ENCODE data around the gene PGM2L1.
A peak's percentile ranks its signal among the peaks of the same experiment; 100 is the strongest.
"Not testable (repeated sequence)": the region's sequence is repeated elsewhere in the genome, so short reads cannot be mapped to it uniquely, and the experiment has no call there.

Gene PGM2L1

DNA sequence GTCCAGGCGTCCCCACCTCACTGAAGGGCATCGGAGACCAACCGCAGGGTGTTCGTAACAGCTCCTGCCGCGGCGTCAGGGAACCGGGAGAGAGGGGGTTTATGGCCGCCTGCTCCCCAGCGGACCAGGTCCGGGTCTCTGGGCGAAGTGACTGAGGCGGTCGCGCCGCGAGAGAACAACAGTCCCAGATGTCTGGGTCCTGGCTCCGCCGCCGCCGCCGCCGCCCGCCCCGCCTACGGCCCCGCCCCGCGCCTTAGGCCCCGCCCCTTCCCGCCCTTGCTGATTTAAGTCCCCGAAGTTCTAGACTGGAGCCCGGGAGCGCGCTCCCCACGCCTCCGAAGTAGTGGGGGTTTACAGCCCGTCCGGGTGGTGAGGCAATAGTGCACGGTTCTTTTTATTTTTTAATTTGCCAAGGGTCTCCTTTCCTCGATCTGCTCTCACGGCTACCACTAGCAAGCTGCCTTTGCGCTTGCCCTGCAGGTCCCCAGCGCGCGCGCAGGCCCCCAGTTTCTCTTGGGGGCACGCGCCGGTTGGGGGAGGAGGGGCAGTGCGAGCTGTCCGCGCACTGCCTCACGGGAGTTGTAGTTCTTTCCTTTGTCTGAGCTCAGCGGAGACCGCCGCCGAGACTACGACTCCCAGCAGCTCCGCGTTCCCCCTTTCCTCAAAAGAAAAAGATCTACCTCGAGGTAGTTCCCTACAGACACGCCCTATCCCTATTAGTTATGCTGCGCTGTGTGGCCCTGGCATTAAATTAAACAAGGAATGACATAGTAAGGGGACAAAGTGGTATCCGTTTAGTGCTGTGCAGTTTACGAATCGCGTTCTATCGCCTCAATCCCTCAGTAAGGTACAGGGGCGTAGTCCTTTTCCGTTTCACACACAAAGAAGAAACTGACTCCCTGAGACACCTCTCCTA is at the start of gene PGM2L1:
PGM2L1 (minus strand) TSS at position 190 of the 916 bp plus-strand sequence. CDS start 272 bp downstream, outside the sequence.
- DNase-seq = peak; percentile 97

DNA sequence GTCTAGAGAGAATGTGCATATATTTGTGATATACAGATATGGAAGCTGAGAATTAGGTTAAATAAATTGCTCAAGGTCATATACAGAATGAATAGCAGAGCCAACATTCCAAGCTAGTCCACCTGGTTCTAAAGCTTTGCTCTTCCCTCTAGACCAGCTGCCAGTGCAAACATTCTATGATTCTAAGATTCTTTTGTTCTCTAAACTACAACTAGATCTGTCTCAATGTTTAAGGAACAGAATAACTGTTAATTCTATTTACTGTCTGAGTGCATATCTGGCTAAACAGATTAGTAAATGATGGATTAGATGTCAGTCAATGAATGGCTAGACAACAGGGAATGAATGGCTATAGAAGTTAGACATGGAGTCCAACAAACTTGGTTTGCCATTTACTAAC is 49.5 kb upstream of the PGM2L1 start:
- no peak for DNase-seq

DNA sequence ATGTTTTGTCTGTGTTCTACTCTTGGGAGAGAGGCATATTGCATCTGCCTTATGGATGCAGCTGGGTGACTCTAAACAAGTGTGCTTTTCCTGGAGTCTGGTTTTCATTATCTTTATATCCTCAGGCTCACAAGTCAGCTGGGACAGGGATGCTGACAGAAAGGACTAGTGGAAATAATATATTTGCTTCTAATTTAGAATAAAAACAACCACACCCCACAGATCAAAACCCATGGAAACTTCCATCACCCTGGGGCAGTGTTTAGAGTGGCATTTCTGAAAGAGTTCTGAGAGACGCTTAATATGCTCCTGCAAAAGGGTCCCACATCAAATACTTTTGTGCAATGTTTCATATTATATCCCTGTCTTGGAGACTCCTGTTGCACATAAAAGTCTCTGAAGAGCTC is 48.3 kb upstream of the PGM2L1 start:
- DNase-seq = no peak

DNA sequence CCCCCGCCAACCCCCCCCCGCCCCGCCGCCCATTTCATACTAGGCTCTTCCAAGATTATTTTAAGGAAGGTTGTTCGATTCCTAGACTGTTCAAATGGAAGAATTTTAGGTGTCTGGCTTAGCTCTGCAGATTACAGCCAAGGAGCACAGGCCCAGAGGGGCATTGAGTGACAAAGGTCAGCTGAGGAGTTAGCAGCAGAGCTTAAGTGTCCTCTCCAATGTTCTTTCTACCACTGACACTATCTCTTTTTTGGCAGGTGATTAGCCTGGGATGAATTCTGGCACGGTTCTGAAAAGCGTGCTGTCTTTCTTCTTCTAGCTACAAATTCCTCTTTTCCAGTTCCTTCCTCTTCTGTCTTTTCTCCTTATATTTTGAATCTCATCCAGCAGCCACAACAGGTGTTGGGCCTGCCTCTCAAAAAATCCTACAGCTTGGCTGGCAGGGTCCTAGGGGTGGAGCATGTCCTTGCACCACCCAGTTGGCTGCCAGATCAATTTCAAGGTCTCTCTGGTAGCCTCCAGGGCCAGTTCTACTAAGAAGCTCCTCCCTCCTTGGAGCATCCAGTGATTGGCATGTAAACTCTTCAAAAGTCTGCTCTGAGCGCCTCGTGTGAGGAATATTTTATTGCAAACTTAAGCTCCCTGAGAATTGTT is 46.1 kb upstream of the PGM2L1 start:
- no peak for DNase-seq

DNA sequence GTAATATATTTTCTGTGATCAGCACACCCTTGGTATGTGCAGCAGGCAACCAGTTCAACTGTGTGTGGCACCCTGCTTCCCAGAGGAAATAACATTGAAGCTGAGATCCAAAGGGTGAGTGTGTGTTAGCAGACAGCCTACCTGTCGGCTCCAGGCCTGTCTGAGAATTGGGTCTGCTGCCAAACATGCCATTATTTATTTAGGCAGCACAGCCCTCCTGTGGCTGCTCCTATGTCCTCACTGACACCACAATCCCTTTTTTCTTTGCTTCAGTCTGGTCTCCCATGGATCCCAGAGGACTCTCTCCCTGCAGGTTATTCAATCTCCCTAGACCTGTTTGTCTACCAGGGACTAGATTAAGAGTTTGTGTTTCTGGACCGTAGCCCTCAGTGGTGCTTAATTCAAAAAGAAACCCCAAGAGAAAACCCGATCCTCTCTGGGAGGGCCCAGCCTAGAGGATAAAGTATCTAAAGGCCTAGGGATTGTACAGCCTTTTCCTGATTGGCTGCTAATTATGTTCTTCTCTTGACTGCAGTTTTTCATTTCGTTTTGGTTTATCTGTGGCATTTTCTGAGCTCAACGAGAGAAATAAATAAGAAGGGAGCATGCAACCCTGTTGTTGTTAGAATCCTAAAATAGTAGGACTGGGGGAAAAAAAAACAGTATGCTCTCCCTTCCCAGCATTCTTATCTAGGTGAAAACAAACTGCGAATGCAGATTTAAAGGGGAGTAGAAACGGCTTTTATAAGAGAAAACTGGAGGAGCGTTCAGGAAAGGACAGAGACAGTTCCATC is 45.0 kb upstream of the PGM2L1 start:
- peak; percentile 25 for DNase-seq

DNA sequence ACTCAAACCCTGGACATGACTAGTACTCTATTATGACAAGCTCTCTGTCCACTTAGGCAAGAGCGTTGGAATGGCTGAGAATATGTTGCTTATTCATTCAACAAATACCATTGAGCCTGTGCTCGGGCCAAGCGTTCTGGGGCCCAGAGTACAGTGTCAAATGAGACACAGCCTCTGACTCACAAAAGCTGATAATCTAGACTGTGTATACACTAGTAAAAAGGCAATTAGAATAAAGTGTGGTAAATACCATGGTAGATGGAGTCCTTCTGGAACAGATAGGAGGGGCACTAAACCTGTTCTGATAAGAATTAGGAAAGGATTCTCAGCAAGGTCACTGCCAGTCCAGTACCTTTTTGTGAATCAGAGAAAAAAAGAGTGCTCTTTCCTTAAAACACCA is 44.4 kb upstream of the PGM2L1 start:
- no peak for DNase-seq

DNA sequence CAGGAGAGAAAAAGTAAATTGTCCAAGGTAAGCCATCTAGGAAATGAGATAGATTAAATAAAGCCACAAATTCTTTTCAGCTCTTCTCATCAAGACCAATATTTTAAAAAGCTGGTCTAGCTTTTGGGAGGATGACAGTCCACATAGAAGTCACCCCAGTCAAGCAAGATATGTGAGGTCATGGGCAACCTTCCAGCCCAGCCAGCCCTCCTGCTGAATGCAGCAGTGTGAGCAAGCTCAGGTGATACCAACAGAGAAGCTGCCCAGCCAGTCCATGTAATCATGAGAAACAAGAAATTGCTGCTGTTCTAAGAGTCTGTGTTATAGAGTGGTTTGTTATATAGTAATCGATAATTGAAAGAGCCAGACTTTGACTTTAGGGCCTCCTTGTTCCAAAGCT is 40.4 kb upstream of the PGM2L1 start:
- DNase-seq = no peak

DNA sequence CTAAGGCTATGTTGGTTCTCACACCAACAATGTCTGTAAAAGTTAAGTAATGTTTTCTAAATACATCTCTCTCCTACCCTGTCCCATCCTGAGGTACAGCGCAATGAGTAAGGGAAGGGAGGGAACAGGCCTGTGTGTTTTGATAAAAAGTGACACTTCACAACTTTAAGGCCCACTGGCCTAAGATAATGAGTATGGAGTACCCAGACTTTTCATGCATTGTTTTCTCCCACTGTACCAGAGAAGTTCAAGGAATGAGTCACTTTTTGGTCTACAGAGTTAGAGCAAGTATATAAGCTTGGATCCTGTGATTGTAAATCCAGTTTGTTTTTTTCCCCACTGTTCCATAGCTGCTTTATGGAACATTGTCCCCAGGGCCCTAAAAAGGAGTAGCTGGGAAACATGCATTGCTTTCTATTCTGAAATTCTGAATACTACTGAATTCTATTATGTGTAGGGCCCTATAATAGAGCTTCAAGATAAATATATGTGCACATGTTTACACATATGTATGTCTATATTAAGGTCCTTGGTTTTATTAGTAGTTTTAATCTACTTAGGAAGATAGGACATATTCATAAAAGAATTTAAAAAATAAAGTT is 39.3 kb upstream of the PGM2L1 start:
- DNase-seq = no peak

DNA sequence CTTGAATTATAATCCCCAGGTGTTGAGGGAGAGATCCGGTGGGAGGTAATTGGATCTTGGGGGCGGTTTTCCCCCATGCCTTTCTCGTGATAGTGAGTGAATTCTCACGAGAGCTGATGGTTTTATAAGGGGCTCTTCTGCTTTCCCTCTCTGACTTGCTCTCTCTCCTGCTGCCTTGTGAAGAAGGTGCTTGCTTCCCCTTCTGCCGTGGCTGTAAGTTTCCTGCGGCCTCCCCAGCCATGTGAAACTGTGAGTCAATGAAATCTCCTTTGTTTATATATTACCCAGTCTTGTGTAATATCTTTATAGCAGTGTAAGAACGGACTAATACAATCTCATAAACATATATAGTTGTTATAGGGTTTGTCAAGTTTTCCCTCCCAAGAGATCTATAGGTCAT is 36.3 kb upstream of the PGM2L1 start:
- no peak for DNase-seq

DNA sequence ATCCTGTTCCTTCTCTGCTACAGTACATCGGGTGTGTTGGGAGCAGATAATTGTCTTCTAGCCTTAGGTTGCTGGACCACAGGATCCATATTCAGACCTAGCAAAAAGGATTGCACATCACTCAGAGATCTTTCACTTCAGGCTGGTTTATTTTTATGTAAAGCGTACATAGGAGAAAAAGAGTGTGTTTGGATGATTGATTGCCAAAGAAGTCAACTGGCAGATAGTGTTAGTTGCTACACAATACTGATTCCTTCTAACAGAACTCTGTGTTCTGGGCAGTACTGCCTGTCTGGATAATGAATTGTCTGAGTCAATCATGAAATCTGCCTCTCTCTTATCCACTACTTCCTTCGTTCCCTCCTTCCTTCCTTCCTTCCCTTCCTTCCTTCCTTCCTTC is 31.0 kb upstream of the PGM2L1 start:
- no peak for DNase-seq

DNA sequence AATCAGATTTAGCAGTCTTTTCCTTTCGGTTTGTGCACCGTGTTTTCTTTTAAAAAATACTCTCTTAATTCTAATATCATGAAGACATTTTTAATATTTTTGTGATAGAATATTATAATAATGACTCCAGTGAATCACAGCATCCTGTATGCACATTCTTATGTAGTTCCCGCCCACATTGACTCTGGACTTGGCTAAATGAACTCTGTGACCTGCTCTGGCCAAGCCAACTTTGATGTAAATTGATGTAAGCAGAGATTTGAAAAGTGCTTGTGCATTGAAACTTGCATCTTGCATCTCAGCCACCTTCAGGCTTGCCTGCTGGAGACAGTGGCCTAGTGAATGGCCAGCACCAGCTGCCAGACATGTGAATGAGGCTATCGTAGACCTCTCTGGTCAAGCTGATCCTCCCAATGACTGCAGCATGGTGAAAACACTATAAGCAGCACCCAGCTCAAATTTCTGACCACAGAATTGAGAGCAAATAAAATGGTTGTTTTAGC is 29.2 kb upstream of the PGM2L1 start:
- DNase-seq = no peak

DNA sequence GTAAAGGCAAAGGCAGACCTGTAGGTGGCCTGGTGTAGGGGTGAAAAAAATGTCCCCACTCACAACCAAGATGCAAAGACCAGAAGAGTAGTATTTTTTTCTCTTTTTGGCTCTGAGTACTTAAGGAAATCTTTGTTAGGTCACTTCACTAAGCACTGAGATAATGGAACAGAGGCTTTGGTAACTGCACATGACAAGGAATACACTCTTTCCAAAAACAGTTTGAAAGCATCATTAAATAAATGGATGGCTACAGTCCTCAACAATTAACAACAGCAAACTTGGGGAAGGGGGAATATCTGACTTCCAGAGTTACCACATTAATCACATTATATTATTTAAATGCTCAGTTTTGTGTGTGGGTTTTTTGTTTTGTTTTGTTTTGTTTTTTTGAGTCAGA is 26.9 kb upstream of the PGM2L1 start:
- no peak for DNase-seq

DNA sequence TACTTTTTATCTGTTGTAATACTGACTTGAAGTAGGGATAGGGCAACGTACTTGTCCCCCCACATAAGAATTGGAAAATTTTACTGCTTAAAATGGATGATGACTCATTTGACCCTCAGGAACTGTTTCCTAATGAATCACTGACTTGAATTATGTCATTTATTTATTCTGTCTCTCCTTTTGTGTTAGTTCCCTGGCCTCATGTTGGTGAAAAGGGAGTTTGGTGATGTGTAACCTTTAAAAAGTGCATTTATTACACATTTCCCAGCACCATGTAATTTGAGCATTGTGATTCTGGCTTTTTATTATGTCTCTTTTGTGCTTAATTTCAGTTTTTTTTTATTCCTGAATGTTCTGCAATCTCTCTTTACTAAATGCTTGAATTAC is 20.3 kb upstream of the PGM2L1 start:
- no peak for DNase-seq

DNA sequence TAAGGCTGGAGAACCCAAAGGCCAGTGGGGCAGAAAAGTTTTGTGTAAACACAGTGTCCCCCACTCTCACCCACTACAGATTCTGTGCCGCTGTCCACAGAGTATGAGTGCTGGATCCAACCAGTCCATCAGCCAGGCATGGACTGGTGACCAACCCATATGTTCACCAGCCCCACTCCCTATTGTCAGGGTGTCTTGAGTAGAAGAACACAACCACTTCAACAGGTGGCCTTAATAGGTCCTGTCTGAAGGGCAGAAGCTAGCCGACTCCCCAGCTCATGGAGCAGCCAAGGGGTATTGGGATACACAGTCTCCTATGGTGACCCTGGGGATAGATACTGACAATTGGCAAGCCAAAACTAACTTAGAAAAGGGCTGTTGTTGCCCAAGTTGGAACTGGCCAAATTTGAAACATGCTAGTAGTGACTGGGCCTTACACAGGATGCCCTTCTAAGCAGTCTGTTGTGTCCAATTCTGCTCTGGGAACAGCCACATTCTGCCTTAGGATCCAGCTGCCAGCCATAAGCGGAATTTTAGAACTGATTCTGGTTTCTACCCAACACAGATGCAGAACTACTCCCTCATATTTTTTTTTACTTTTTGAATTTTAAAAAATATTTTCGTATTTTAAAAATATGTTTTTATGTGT is 19.8 kb upstream of the PGM2L1 start:
- no peak for DNase-seq

DNA sequence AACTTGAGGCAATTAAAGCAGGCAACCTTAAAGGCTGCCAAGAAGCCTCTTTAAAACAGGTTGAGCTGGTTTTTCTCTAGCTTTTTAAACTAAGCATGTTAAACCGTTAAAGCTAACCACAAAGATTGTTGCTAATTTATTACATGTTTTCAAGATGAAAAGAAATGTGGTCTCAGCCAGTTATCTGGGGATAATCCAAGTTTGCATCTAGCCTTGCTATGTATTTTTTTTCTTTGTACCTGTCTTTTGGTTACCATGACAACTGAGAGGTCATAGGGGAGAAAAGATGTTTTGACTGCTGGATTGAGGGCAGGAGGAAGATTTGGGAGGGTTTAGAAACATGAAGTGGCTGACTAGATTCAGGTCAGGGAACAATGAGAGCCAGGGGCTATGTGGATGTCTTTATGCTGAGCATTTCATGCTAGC is 19.2 kb upstream of the PGM2L1 start:
- no peak for DNase-seq

DNA sequence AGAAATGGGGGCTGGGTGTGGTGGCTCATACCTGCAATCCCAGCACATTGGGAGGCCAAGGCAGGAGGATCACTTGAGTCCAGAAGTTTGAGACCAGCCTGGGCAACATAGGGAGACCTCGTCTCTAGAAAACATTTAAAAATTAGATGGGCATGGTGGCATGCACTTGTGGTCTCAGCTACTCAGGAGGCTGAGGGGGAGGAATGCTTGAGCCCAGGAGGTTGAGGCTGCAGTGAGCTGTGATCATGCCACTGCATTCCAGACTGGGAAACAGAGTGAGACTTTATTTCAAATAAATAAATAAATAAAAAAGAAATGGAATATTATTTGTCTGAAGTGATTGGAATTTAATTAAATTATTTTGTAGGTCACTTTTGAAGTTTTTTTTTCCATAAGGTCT is 18.7 kb upstream of the PGM2L1 start:
- DNase-seq = not testable (repeated sequence)

DNA sequence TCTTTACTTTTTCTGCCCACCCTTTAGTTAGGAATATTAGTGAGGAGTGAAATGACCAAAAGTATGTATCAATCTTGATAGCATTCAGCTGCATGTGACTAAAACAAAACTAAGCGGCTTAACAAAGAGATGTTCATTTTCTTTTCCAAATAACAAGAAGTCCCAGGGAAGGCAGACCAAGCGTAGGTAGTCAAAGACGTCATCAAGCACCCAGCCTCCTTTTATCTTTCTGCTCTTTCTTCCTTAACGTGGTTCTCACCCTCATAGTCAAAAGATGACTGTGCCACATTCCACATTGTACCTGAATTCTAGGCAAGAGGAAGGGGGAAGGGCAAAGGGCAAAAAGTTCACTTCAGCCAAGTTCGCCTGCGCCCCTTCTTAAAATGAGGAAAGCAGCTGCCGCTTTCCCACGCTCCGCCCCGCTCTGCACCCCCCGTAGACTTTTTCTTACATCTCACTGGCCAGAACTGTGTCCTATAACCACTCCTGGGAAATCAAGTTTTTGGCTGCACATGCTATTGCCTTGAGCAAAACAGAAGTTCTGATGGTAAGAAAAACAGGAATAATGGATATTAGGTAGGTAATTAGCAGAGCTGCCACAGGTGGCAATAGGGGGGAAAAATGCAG is 14.6 kb upstream of the PGM2L1 start:
- DNase-seq = no peak

DNA sequence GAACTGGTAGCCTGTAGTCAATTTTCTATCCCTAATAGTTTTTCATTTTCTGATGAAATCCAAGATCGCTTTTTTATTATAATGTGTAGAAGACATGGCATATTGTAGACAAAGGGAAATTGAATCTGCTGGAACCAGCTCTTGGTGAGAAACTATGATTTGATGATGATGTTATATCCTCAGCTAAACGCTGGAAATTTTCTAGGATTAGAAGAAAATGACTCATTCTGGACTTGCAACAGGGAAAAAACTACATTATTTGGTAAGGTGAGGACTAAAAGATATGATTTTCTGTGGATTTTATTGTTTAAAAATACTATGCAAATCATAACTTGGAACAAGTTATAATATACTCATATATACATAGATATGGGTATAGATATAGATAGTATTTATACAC is 14.1 kb upstream of the PGM2L1 start:
- no peak for DNase-seq

DNA sequence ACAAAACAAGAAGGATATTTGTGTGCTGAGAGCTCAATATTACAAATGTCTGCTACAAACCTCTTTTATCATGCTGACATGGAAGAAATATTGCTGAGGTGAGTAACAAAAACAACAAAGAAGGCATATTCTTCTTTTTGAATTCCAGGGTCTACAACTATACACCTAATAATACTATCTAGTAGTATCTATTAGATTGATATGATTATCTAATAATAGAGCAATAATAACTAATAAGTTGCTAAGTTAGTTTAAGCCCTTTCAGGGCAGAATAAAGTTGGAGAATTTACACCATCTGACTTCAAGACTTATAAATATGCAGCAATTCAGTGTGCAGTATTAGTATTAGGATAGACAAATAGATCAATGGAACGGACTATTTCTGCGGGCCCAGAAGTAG is 11.4 kb upstream of the PGM2L1 start:
- DNase-seq = no peak

DNA sequence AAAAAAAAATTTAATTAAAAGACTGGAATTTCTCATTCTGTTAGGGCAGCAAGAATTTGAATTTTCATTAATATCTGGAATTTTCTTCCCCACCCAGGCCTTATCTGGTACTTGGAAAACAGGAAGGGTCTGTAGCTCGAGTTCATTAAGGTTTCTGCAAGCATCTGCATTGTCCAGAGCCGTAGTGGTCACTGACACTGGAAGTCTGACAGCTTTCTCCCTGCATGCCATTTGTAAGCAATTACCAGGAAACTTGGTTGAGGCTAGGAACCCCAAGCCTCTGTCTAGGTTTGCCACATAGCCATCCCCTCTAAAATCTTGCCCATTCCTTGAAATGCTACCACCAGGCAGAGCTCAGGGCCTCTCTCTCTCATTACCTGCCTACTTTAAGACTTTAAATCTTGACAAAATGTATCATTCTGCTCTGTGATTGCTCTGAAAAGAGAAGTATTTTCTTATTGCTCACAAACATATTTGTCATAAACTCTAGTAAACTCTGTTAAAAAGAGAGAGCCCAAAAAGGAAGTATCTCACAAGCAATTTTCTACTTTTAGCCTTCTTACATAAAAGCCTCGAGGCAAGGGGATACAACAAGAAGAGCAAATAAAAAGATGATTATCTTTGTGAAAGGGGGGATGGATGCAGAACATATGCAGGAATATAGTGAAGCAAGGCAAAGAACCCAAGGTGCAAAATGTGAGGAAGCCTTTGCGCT is 5.5 kb upstream of the PGM2L1 start:
- no peak for DNase-seq

DNA sequence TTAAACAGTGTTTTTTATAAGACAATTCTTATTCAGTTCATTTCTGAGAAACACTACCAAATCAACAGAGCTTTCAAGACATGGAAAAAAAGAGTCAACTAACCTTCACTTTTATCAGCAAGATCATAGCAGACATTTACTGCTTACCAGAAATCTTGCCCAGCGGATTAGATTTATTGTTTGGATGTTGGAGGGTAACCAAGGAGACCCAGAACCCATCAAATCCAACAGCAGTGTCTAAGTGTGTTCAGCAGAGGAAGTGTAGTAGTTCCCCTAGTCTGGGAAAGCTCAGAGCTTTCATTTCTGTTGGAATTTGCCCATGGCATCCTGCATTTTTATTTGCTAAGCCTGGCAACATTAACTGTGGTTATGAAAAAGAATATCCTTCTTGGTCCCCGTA is 2.4 kb upstream of the PGM2L1 start:
- DNase-seq = no peak
